ENCODE data around the gene FOXC2.

FOXC2 gene

DNA sequence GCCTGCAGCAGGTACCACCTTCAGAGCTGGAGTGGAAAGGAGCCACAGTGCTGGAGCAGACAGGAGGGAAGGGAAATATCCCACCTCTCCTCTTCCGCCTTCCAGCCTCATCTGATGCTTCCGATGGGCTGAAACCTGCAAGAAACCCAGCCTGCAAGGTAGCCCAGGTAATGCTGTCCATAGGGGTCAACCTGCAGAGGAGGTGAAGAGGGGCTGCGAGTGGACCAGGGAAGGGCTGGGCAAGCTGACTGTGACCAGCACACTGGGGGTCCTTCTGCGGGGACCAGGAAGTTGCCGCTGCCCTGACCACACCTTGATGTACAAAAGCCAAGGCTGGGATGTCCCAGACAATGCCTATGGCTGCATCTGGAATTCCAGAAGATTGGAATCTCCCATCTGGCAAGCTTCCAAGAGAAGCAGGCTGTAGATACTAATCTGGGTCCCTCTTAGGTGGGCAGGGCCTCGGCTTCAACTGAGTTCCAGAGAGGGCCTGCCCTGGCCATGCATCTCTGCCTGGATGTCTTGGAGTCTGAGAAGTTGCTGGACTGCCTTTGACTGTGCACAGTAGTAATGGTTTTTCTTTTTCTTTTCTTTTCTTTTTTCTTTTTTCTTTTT lies 17.5 kb downstream of the FOXC2 start:
- no peaks in the 10 kb centered on the region for H3K4me1 ChIP-seq (ENCODE audit: insufficient read depth, low read length)
- H3K9me3 ChIP-seq (ENCODE audit: insufficient read depth, low read length, severe bottlenecking), result no peaks in the 10 kb centered on the region
- DNase-seq, result no peak
- H4K20me1 ChIP-seq (ENCODE audit: insufficient read depth, low read length), result no peaks in the 10 kb centered on the region
- no peak overlapping the region for H3K4me3 ChIP-seq (ENCODE audit: low read depth in 1 of 2, low read length in 2 of 2)
- no peaks in the 10 kb centered on the region for H3K79me2 ChIP-seq (ENCODE audit: insufficient read depth, low read length)
- no peak overlapping the region for H3K27ac ChIP-seq (ENCODE audit: low read length)
- no peak for TF ChIP-seq EZH2 (IDR thresholded peaks at IDR 0.05; ENCODE audit: borderline replicate concordance, low read depth, low read length, severe bottlenecking)
- TF ChIP-seq, protein P1, sequence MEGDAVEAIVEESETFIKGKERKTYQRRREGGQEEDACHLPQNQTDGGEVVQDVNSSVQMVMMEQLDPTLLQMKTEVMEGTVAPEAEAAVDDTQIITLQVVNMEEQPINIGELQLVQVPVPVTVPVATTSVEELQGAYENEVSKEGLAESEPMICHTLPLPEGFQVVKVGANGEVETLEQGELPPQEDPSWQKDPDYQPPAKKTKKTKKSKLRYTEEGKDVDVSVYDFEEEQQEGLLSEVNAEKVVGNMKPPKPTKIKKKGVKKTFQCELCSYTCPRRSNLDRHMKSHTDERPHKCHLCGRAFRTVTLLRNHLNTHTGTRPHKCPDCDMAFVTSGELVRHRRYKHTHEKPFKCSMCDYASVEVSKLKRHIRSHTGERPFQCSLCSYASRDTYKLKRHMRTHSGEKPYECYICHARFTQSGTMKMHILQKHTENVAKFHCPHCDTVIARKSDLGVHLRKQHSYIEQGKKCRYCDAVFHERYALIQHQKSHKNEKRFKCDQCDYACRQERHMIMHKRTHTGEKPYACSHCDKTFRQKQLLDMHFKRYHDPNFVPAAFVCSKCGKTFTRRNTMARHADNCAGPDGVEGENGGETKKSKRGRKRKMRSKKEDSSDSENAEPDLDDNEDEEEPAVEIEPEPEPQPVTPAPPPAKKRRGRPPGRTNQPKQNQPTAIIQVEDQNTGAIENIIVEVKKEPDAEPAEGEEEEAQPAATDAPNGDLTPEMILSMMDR (IDR thresholded peaks at IDR 0.05; ENCODE audit: borderline replicate concordance, extremely low read depth, low read length, poor library complexity, severe bottlenecking), result no peak
- ATAC-seq (ENCODE audit: insufficient read depth, low read depth), result no peak
- no peaks in the 10 kb centered on the region for H3K27me3 ChIP-seq (ENCODE audit: insufficient read depth, low read length, poor library complexity)
- H3K9ac ChIP-seq (ENCODE audit: low read depth, low read length), result no peak overlapping the region
- no peak overlapping the region for H3K4me2 ChIP-seq (ENCODE audit: insufficient read depth, low read length)
- H3K36me3 ChIP-seq (ENCODE audit: insufficient read depth, low read length), result no peaks in the 10 kb centered on the region
- H2AFZ ChIP-seq (ENCODE audit: low read depth, low read length), result no peak overlapping the region

DNA sequence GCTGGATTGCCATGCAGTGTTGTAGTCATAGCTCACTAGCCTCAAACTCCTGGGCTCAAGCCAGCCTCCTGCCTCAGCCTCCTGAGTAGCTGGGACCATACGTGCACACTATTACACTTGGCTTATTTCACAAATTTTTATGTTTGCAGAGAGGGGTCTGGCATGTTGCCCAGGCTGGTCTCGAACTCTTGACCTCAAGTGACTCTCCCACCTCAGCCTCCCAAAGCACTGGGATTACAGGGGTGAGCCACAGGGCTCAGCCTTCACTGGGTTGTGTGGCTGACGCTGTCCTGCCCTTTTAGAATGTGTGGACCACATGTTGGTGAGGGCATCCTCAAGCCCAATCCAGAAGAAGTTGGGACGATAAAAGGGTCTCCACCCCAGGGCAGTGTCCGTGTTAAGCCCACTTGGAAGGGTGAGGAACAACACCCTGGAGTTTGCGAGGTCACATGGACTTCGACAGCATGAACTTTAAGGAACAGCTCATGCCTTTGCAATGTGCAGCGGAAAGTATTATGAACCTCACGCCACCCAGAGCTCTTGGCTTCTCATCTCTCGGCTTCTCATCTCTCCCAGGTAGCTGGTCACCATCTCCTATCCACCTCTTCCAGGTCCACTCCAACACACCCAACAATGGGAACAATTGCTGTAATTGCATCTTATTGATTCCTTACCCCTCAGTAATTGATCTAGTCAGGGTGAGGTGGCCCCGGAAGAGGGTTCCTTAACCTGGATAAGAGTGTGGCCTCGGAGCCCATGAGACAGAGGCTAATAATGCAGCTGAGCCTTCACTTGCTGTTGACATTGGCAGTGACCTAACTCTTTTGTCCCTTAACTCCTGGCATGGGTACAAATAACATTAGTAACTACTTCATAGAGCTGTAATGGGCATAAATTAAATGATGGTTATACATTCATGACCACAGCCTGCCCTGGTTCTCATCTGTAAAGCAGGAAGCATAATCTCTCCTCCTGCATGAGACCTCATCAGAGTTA lies 18.4 kb downstream of the FOXC2 start:
- Histone ChIP-seq H2AFZ (ENCODE audit: low read depth, low read length) (no peak overlapping the region), H3K4me1 (ENCODE audit: insufficient read depth, low read length) (no peaks in the 10 kb centered on the region), H3K36me3 (ENCODE audit: insufficient read depth, low read length) (no peaks in the 10 kb centered on the region), H3K79me2 (ENCODE audit: insufficient read depth, low read length) (no peaks in the 10 kb centered on the region), H3K9me3 (ENCODE audit: insufficient read depth, low read length, severe bottlenecking) (no peaks in the 10 kb centered on the region), H3K4me3 (ENCODE audit: low read depth in 1 of 2, low read length in 2 of 2) (no peak overlapping the region), H3K9ac (ENCODE audit: low read depth, low read length) (no peak overlapping the region), H3K27ac (ENCODE audit: low read length) (no peak overlapping the region), H3K4me2 (ENCODE audit: insufficient read depth, low read length) (no peak overlapping the region), H3K27me3 (ENCODE audit: insufficient read depth, low read length, poor library complexity) (no peaks in the 10 kb centered on the region), H4K20me1 (ENCODE audit: insufficient read depth, low read length) (no peaks in the 10 kb centered on the region)
- TF ChIP-seq, protein P1 (IDR thresholded peaks at IDR 0.05; ENCODE audit: borderline replicate concordance, extremely low read depth, low read length, poor library complexity, severe bottlenecking), result no peak
- TF ChIP-seq EZH2 (IDR thresholded peaks at IDR 0.05; ENCODE audit: borderline replicate concordance, low read depth, low read length, severe bottlenecking), result no peak
- no peak for ATAC-seq (ENCODE audit: insufficient read depth, low read depth)
- DNase-seq, result no peak

DNA sequence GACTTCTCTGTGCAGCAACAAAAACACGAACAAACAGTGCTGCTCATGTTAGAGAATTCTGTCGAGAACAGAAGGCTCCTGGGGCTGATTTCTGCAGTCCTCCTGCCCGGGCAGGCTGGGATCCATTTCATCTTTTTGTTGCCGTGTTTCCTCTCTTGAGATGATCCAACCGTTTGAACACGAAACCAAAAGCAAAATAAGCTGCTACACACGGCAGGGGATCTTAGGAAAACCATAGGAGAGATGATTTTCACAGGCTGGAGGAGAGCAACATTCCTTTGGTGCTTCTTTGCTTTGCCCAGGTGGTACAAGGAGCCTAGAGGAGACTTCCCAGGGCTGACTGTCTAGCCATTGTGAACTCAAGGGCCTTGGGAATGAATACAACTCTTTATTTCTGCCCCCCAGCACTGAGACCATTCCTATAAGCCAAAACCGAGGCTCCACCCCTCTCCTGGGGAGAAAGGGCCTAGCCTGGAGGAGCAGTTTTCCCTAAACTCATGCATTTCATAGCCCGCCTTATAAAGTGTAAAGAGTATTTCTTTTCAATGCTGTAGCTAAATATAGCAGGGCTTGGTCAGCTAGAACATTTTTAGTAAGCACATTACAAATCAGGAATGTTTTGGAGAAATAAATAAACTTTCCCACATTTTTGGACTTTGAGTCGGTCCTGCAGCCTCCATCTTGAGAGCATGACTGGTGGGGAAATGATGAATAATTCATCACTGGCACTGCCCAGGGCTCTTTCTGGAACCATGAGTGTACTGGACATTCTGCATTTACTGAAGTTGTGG lies 19.4 kb downstream of the FOXC2 start:
- Histone ChIP-seq H4K20me1 (ENCODE audit: insufficient read depth, low read length) (no peaks in the 10 kb centered on the region), H3K27me3 (ENCODE audit: insufficient read depth, low read length, poor library complexity) (no peaks in the 10 kb centered on the region), H3K4me2 (ENCODE audit: insufficient read depth, low read length) (no peak overlapping the region), H3K4me1 (ENCODE audit: insufficient read depth, low read length) (no peaks in the 10 kb centered on the region), H3K36me3 (ENCODE audit: insufficient read depth, low read length) (no peaks in the 10 kb centered on the region), H3K9ac (ENCODE audit: low read depth, low read length) (no peak overlapping the region), H3K9me3 (ENCODE audit: insufficient read depth, low read length, severe bottlenecking) (no peaks in the 10 kb centered on the region), H3K79me2 (ENCODE audit: insufficient read depth, low read length) (no peaks in the 10 kb centered on the region), H3K27ac (ENCODE audit: low read length) (no peak overlapping the region), H3K4me3 (ENCODE audit: low read depth in 1 of 2, low read length in 2 of 2) (no peak overlapping the region), H2AFZ (ENCODE audit: low read depth, low read length) (no peak overlapping the region)
- DNase-seq (no peak), ATAC-seq (ENCODE audit: insufficient read depth, low read depth) (no peak)
- TF ChIP-seq, protein P1 (IDR thresholded peaks at IDR 0.05; ENCODE audit: borderline replicate concordance, extremely low read depth, low read length, poor library complexity, severe bottlenecking), result no peak
- TF ChIP-seq EZH2 (IDR thresholded peaks at IDR 0.05; ENCODE audit: borderline replicate concordance, low read depth, low read length, severe bottlenecking), result no peak
